ENCODE measurements around the gene ALG2.

Gene ALG2

DNA sequence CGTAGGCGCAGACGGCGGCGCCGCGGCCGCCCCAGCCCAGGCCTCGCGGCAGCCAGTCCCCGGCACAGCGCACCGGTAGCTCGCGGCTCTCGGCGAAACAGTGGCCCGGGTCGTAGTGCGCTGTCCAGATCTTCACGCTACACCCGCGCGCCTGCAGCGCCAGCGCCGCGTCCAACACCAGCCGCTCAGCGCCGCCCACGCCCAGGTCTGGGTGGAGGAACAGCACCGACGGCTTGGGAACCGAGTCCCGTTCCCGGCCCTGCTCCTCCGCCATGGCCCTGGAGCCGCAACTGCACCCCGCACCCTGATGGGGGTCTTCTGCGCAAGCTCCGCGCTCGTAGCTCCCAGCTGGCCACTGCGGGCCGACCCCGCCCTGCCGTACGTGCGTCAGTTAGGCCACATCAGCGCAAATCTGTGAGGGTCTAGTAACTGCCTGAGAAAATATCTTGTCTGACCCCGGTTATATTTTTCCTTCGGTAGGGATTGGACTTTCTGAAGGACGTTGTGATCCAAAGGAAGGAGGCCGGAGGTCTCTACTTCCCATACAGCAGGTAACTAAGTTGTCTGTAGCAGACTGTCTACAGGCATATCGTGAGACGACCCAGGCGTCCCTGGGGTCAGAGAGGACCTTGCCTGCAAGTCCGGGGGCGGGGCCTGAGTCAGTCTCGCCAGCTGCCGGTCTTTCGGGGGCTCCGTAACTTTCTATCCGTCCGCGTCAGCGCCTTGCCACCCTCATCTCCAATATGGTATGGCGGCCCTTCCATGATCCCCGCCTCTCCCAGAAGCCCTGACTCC, at the start of gene ALG2, which contains the start of gene SEC61B:
Gene ALG2 (minus strand): TSS at position 322 of the 795 bp plus-strand sequence. CDS start 48 bp downstream, at position 274.
Gene SEC61B (plus strand): TSS at position 662 of the 795 bp plus-strand sequence. CDS start 82 bp downstream, at position 744.
- DNase-seq (ENCODE audit: low read depth in 2 of 2, low spot score in 1 of 2): peak; percentile 88 to 91

- DNase-seq (ENCODE audit: low read depth in 2 of 2, low spot score in 1 of 2): no peak
These were observed 48.7 kb upstream of the ALG2 start for GRCh38 chr9:99270491-99270890.

DNA sequence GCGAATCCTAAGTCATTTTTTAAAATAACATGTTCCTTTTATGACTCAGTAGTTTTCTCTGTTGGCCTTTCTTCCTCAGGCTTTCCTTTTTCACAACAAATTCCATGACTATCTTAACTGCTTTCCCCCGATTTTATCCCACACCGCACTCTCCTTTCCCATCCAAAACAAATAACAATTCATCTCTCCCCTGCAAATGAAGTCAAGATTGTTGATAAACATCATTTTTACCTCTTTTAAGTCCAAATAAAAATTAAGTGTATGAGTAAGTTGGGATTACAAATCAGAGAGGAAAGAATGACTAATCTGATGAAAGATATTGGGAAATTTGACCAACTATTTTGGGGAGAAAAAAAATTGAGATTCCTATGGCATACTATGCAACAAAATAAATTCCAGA, 47.7 kb upstream of the ALG2 start:
- no peak for DNase-seq (ENCODE audit: low read depth in 2 of 2, low spot score in 1 of 2)

DNA sequence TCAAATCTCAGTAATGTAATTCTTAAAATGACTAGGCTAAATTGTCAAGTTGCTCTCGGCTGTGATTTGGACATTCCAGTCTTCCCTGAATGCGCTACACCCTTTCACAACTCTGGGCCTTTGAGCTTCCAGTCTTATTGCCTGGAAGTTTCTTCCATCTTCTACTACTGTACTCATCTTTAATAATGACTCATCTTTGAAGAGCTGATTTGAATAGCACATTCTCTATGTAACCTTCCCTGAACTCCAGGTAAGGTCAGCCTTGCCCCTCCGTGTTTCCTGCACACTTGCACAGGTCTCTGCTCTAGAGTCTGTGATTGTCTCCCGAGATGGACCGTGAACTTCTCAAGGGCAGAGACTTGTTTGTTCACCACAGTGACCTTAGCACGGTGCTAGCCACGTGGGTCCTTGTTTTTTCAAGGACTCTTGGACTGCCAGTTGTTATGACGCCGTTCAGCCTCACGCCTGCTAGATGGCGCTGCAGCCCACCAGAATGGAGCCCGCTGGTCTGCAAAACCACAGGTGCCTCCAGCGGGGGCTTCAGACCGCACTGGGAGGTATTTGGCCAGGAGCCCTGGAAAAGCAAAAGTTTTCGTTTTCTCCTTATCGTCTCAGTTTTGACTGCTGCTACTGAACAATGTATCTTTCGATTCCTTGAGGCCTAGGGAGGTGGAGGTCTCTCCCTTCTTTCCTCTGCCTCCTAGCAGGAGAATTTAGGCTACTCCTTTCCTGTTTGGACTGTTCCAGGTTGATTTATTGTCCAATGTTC, 44.7 kb upstream of the ALG2 start:
- peak in 1 of 2 donors; percentile 25 for DNase-seq (ENCODE audit: low read depth in 2 of 2, low spot score in 1 of 2)

GRCh38 chr9:99265691-99266090, 43.9 kb upstream of the ALG2 start:
- no peak for DNase-seq (ENCODE audit: low read depth in 2 of 2, low spot score in 1 of 2)

DNA sequence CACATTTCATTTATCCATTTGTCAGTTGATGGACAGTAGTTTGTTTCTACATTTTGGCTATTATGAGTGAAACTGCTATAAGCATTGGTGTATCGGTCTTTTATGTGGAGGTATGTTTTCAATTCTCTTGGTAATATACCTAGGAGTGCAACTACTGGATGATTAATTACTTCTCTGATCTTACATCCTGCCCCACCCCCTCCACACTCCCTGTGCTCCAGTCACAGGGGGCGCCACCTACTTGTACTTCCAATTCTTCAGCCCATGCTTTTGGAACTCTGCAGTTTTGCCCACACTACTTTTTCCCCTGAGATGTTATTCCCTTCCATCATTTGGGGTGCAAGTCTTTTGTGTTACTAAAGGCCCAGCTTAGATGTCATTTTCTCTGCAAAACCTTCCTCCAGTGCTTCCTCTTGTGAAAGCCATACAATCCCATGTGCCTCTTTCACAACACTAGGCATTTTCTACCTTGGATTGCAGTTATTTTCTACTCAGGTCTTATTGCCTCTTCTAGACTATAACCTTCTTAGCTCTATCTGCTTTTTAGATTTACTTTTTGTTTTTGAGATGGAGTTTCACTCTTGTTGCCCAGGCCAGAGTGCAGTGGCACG, 42.4 kb upstream of the ALG2 start:
- no peak for DNase-seq (ENCODE audit: low read depth in 2 of 2, low spot score in 1 of 2)

- DNase-seq (ENCODE audit: low read depth in 2 of 2, low spot score in 1 of 2): no peak
These were observed 41.2 kb upstream of the ALG2 start for GRCh38 chr9:99262949-99263418.

DNA sequence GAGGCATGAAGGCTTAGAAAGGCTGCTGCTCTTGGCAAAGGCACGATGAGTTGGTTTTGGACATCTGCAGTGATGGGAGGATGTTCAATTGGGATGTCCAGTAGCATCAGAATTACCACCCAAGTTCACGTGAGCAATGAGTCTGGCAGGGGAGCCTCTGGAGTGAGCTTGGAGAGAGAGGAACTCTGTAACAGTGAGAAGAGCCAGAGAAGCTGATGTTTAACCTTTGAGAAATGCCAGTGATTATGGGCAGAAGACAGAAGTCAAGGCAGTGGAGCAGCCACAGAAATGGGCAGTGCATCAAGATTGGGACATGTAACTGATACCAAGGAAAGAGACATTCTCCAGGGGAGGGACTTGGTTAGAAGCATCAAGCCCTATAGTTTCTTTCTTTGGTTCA, 40.2 kb upstream of the ALG2 start:
- DNase-seq (ENCODE audit: low read depth in 2 of 2, low spot score in 1 of 2): no peak

DNA sequence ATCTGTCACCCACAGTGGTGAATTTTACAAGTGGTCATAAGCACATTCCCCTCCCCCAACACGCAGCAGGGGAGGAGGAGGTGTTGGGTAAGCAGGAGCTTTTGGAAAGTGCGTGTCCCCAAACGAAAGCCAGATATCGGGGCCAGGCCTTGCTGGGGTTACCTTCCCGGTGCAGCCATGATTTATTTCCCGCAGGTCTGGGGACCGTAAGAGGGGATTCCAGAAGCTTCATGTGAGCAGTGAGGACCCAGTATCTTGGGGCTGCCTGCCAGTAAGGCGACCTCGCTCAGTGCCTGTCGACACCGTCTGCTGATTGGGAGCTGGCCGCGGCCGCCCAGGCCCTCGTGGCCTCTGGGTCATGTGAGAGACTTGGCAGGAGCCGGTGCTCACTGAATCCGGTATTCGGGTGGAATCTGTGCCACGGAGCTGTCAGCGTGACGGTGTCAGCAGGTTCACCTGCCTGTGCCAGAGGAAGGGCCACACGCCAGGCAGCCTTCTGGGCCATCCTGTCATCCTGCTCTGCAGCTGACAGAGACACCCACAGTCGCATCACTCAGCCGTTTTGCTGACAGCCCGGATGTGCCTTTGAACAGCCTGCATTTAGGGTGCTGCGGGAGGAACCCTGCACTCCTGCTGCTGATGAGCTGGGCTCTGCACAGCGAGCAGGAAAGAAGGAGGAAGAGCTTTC, 37.6 kb upstream of the ALG2 start:
- no peak for DNase-seq (ENCODE audit: low read depth in 2 of 2, low spot score in 1 of 2)

- no peak for DNase-seq (ENCODE audit: low read depth in 2 of 2, low spot score in 1 of 2)
These were observed 36.1 kb upstream of the ALG2 start for GRCh38 chr9:99257723-99258389.

- DNase-seq (ENCODE audit: low read depth in 2 of 2, low spot score in 1 of 2): no peak
These were observed 33.9 kb upstream of the ALG2 start for GRCh38 chr9:99255651-99256050.

DNA sequence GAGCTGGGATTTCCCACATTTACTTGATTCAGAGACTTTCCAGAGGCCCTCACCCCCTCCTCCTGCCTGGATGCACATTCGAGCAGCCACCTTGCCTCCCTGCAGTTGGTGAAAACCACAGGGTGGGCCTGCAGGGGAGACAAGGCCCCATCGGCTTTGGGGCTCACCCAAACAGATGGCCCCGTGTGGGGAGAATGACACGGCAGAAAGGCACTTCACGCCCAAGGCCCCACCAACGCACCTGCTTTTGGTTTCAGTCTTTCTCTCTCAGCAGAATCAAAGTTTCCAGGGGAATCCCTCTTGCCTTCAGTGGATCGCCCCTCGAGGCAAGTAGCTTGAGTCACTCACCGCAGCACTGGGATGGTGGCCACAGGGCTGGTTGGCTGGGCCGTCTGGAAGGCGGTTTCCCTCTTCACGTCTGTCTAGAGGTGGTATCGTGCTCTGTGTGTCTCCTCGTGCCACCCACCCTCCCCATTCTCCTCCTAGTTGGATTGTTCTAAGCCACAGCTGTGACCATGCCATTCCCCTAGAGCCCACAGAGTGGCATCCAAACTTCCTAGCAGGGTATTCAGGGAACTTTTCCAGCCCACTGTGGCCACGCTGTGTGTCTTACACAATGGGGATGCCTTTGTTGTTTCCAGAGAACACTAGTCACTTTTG, 32.2 kb upstream of the ALG2 start:
- DNase-seq (ENCODE audit: low read depth in 2 of 2, low spot score in 1 of 2): peak; percentile 62 to 68

GRCh38 chr9:99253134-99253533, 31.4 kb upstream of the ALG2 start:
- DNase-seq (ENCODE audit: low read depth in 2 of 2, low spot score in 1 of 2): no peak

- no peak for DNase-seq (ENCODE audit: low read depth in 2 of 2, low spot score in 1 of 2)
These were observed 29.4 kb upstream of the ALG2 start for GRCh38 chr9:99251157-99251556.

- DNase-seq (ENCODE audit: low read depth in 2 of 2, low spot score in 1 of 2): no peak
These were observed 27.9 kb upstream of the ALG2 start for GRCh38 chr9:99249619-99250018.

GRCh38 chr9:99244344-99245260, 22.9 kb upstream of the ALG2 start:
- no peak for DNase-seq (ENCODE audit: low read depth in 2 of 2, low spot score in 1 of 2)

GRCh38 chr9:99241106-99241505, 19.4 kb upstream of the ALG2 start:
- DNase-seq (ENCODE audit: low read depth in 2 of 2, low spot score in 1 of 2): no peak

GRCh38 chr9:99239341-99240060, 17.8 kb upstream of the ALG2 start:
- DNase-seq (ENCODE audit: low read depth in 2 of 2, low spot score in 1 of 2): no peak

Data from stimulated activated CD8-positive, alpha-beta memory T cell treated with anti-CD3 and anti-CD28 coated beads, Interleukin-4, amount 100 ng/mL, for 4 hours (primary cell).